ENCODE results near the gene SDF2L1. TPM values are rescaled to one million over a fixed set of nuclear protein-coding genes. Genes with fewer than 3 reads are reported as not detected.

The SDF2L1 gene
- total and polyA plus RNA-seq, 9 of the 15 experiments (the other 6 are each of a cell fraction or from before 2014, with no cell fraction given) = 15.1 to 989 (median 124) TPM

- TF ChIP-seq ATF3 (IDR thresholded peaks at IDR 0.05) (no peak), ATF3 (CRISPR knock-in tag; conservative IDR thresholded peaks at IDR 0.05) (peak; percentile 12; the same call in 1 of the 2 replicates), ZNF347 (CRISPR knock-in tag; IDR thresholded peaks at IDR 0.05; ENCODE audit: low read depth) (0 out of 2 replicates have a peak, but pooled peaks have one; percentile 49), SMC3 (conservative IDR thresholded peaks at IDR 0.05; ENCODE audit: insufficient read depth, low read depth, low read length) (0 out of 2 replicates have a peak, but pooled peaks have one; percentile 17), KHSRP (IDR thresholded peaks at IDR 0.05) (no peak), BCL6 (CRISPR knock-in tag; IDR thresholded peaks at IDR 0.05) (no peak), ZNF23 (CRISPR knock-in tag; IDR thresholded peaks at IDR 0.05) (no peak), NFRKB (IDR thresholded peaks at IDR 0.05; ENCODE audit: low read depth) (no peak), ARID3B (CRISPR knock-in tag; IDR thresholded peaks at IDR 0.05; ENCODE audit: borderline replicate concordance) (0 out of 2 replicates have a peak, but pooled peaks have one; percentile 25), ATF4 (CRISPR knock-in tag; IDR thresholded peaks at IDR 0.05) (no peak), IFI16 (CRISPR knock-in tag; IDR thresholded peaks at IDR 0.05) (no peak), MAX (CRISPR knock-in tag; IDR thresholded peaks at IDR 0.05) (peak; percentile 40; the same call in 1 of the 2 replicates), MXI1 (IDR thresholded peaks at IDR 0.05; ENCODE audit: low read depth, low read length) (0 out of 2 replicates have a peak, but pooled peaks have one; percentile 38)
Observed at GRCh38 chr22:21612858-21613257, 29.2 kb upstream of the SDF2L1 start (continued).
